ENCODE measurements around the gene PIK3R3.

PIK3R3 gene

GRCh38 chr1:46132529-46133180 is at the start of gene PIK3R3:
PIK3R3 (minus strand) TSS chr1:46132629; CDS start chr1:46131952, 677 bp downstream.
- DNase-seq = peak; percentile 99

GRCh38 chr1:46181343-46182260 is 49.2 kb upstream of the PIK3R3 start:
- no peak for DNase-seq

- DNase-seq = peak; percentile 75 to 79
Measured at GRCh38 chr1:46180082-46180616, 47.7 kb upstream of the PIK3R3 start.

GRCh38 chr1:46179138-46180081 is 47.0 kb upstream of the PIK3R3 start:
- DNase-seq = peak; percentile 91 to 94

GRCh38 chr1:46176211-46176865 is 43.9 kb upstream of the PIK3R3 start, which contains the start of gene P3R3URF:
P3R3URF (minus strand) TSS chr1:46176488; CDS start chr1:46176471, 17 bp downstream.
- DNase-seq = no peak

- DNase-seq = no peak
Measured at GRCh38 chr1:46175243-46175642, 42.8 kb upstream of the PIK3R3 start.

- no peak for DNase-seq
Measured at GRCh38 chr1:46174448-46175231, 42.2 kb upstream of the PIK3R3 start, which contains the start of gene TSPAN1. TSPAN1 (plus strand) TSS chr1:46175087; CDS start chr1:46181108, 6,021 bp downstream.

GRCh38 chr1:46173361-46173856 is 41.0 kb upstream of the PIK3R3 start:
- DNase-seq = peak; percentile 28 to 30

GRCh38 chr1:46172321-46172720 is 39.9 kb upstream of the PIK3R3 start:
- no peak for DNase-seq

GRCh38 chr1:46171871-46172270 is 39.4 kb upstream of the PIK3R3 start:
- DNase-seq = no peak

GRCh38 chr1:46171351-46171750 is 38.9 kb upstream of the PIK3R3 start:
- DNase-seq = no peak

- DNase-seq = no peak
Measured at GRCh38 chr1:46169811-46170454, 37.5 kb upstream of the PIK3R3 start.

- DNase-seq = no peak
Measured at GRCh38 chr1:46168477-46168876, 36.0 kb upstream of the PIK3R3 start.

GRCh38 chr1:46166521-46167462 is 34.4 kb upstream of the PIK3R3 start:
- no peak for DNase-seq

GRCh38 chr1:46160212-46160611 is 27.8 kb upstream of the PIK3R3 start:
- no peak for DNase-seq

- no peak for DNase-seq
Measured at GRCh38 chr1:46159516-46159915, 27.1 kb upstream of the PIK3R3 start.

GRCh38 chr1:46158312-46159281 is 26.2 kb upstream of the PIK3R3 start:
- DNase-seq = no peak

GRCh38 chr1:46157916-46158311 is 25.5 kb upstream of the PIK3R3 start:
- no peak for DNase-seq

Measured in SHP77 (cell line).